ENCODE data around the gene PODXL.

- no peak for TF ChIP-seq CTCF (IDR thresholded peaks at IDR 0.05)
- no peak for TF ChIP-seq POLR2AphosphoS5 (IDR thresholded peaks at IDR 0.05)
- no peak for TF ChIP-seq POLR2A (IDR thresholded peaks at IDR 0.05; ENCODE audit: low read depth)
- no peak for TF ChIP-seq EP300 (IDR thresholded peaks at IDR 0.05)
Measured at GRCh38 chr7:131591687-131592319, 35.4 kb upstream of the PODXL start.

Data from esophagus muscularis mucosa (tissue), 4 donors.